Muscle of leg (tissue), 11 donors: Measurements from ENCODE around the gene BRD2. TPM values are rescaled to one million over a fixed set of nuclear protein-coding genes. Genes with fewer than 3 reads are reported as not detected.

ENCODE experiments used
- DNase-seq: peaks from one replicate; pipeline ENCODE4 v3.0.0; 2013
- H3K27ac ChIP-seq: one replicate; pipeline ENCODE4 v1.5.1; 2013; ENCODE audit warnings: mild to moderate bottlenecking, low read length, control low read depth
- H3K27me3 ChIP-seq: one replicate; pipeline ENCODE4 v1.6.1; 2013; ENCODE audit warnings: low read length; ENCODE audit not compliant: control insufficient read depth, insufficient read depth
- H3K36me3 ChIP-seq: one replicate; pipeline ENCODE4 v1.6.1; 2013; ENCODE audit warnings: low read length; ENCODE audit not compliant: control insufficient read depth, insufficient read depth
- H3K4me1 ChIP-seq: one replicate; pipeline ENCODE4 v1.6.1; 2013; ENCODE audit warnings: low read length; ENCODE audit not compliant: control insufficient read depth, insufficient read depth
- H3K4me3 ChIP-seq: one replicate; pipeline ENCODE4 v1.5.1; 2013; ENCODE audit warnings: low read length, control low read depth
- H3K9me3 ChIP-seq: replicated peaks from 2 replicates; pipeline ENCODE4 v1.6.1; 2013; ENCODE audit warnings: low read depth, low read length; ENCODE audit not compliant: control insufficient read depth
- WGBS: methylation state at CpG from one replicate; pipeline ENCODE4 v1.1.5; 2013; ENCODE audit warnings: missing lambda C conversion rate; ENCODE audit not compliant: insufficient coverage; 5-methylcytosine and 5-hydroxymethylcytosine counted together
- polyA plus RNA-seq, 8 donors: library from polyadenylated mRNA; unstranded; fragments of 120-200 nt; gene quantifications; one replicate each; pipeline versions ENCODE4 v1.2.1 to v1.2.3, GENCODE V29; 2013; ENCODE audit warnings: inconsistent platforms in 1 of 8, low replicate concordance in 1 of 8; ENCODE audit not compliant: insufficient read length in 8 of 8, insufficient read depth in 1 of 8
- total RNA-seq: library from RNA; stranded (reverse); fragments of 120-200 nt; gene quantifications from one replicate; pipeline ENCODE4 v1.2.4, GENCODE V29; 2013

The BRD2 gene
- total and polyA plus RNA-seq, 9 donors, result 86.8 to 169 (median 161) TPM

DNA sequence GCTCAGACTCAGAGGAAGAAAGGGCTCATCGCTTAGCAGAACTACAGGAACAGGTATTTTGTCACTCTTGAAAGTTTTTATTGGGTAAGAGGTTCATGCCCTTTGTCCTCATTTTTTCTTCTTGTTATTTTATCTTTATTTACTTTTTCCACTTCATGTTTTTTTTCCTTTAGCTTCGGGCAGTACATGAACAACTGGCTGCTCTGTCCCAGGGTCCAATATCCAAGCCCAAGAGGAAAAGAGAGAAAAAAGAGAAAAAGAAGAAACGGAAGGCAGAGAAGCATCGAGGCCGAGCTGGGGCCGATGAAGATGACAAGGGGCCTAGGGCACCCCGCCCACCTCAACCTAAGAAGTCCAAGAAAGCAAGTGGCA lies 9.5 kb downstream of the BRD2 start:
- Histone ChIP-seq H3K9me3 (no peaks in the 10 kb centered on the region), H3K36me3 (peaks cover 87% of the 10 kb centered on the region), H3K4me1 (peaks cover 11% of the 10 kb centered on the region), H3K4me3 (no peak overlapping the region), H3K27me3 (no peaks in the 10 kb centered on the region), H3K27ac (no peak overlapping the region)
- WGBS, result 82% methylated on average over 4 of the region's 7 CpGs
- DNase-seq, result no peak

DNA sequence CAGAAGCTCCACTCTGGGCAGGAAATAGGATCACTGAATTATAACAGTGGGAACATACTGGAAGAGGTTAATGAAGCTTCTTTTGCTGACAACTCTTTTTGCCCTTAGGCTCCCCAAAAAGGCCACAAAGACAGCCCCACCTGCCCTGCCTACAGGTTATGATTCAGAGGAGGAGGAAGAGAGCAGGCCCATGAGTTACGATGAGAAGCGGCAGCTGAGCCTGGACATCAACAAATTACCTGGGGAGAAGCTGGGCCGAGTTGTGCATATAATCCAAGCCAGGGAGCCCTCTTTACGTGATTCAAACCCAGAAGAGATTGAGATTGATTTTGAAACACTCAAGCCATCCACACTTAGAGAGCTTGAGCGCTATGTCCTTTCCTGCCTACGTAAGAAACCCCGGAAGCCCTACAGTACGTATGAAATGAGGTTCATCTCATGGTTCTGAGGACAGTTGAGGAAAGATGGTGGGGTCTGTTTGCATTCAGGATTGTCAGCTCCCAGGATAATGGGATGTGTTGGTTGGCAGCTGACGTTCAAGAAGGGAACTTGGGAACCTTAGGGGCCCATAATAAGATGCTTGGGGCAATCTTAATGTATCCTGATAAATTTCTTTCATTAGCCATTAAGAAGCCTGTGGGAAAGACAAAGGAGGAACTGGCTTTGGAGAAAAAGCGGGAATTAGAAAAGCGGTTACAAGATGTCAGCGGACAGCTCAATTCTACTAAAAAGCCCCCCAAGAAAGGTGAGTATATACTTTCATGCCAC lies 11.5 kb downstream of the BRD2 start:
- WGBS, result 83% methylated on average over 5 of the region's 12 CpGs
- Histone ChIP-seq H3K36me3 (peaks cover 67% of the 10 kb centered on the region), H3K4me1 (peaks cover 3% of the 10 kb centered on the region), H3K4me3 (no peak overlapping the region), H3K27ac (no peak overlapping the region), H3K27me3 (no peaks in the 10 kb centered on the region), H3K9me3 (no peaks in the 10 kb centered on the region)
- no peak for DNase-seq

DNA sequence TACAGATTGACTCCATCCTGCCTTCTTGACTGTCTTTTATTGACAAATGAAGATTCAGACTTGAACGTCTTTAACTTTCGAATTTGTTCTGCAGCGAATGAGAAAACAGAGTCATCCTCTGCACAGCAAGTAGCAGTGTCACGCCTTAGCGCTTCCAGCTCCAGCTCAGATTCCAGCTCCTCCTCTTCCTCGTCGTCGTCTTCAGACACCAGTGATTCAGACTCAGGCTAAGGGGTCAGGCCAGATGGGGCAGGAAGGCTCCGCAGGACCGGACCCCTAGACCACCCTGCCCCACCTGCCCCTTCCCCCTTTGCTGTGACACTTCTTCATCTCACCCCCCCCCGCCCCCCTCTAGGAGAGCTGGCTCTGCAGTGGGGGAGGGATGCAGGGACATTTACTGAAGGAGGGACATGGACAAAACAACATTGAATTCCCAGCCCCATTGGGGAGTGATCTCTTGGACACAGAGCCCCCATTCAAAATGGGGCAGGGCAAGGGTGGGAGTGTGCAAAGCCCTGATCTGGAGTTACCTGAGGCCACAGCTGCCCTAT lies 12.2 kb downstream of the BRD2 start:
- Histone ChIP-seq H3K4me3 (no peak overlapping the region), H3K9me3 (no peaks in the 10 kb centered on the region), H3K27ac (no peak overlapping the region), H3K36me3 (peaks cover 61% of the 10 kb centered on the region), H3K27me3 (no peaks in the 10 kb centered on the region), H3K4me1 (no peaks in the 10 kb centered on the region)
- WGBS, result 66% methylated on average over 7 of the region's 11 CpGs
- no peak for DNase-seq

DNA sequence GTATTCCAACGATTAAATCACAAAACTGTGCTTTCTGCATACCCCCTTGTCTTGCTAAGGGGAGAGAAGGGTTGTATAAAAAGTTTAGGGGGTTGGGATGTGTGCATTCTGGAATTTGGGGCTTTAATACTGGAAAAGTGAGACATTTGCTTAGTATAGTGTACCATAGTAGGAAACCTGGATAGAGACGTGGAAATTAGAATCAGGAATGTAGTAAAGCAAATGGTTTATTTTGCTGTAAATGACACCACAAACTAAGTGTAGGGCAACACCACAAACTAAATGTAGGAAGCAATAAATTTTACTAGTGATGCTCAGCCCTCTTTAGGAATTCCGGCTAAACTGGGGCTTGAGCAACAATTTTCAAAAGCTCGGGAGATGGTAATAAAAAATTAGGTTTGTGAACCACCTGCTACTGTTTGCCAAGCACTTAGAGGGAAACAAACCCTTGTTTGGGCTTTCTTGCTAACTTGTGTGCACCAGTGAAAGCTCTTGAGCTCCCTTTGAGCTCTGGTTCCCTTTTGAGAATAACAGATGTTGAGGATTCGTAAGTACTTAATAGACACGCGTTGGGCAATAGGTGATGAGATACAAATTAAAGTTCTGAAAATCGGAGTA lies 13.8 kb downstream of the BRD2 start:
- DNase-seq, result no peak
- Histone ChIP-seq H3K36me3 (peaks cover 45% of the 10 kb centered on the region), H3K4me3 (no peak overlapping the region), H3K27ac (peak overlapping the region; percentile 31), H3K4me1 (no peaks in the 10 kb centered on the region), H3K9me3 (no peaks in the 10 kb centered on the region), H3K27me3 (no peaks in the 10 kb centered on the region)
- 22% methylated on average over 4 of the region's 8 CpGs for WGBS

DNA sequence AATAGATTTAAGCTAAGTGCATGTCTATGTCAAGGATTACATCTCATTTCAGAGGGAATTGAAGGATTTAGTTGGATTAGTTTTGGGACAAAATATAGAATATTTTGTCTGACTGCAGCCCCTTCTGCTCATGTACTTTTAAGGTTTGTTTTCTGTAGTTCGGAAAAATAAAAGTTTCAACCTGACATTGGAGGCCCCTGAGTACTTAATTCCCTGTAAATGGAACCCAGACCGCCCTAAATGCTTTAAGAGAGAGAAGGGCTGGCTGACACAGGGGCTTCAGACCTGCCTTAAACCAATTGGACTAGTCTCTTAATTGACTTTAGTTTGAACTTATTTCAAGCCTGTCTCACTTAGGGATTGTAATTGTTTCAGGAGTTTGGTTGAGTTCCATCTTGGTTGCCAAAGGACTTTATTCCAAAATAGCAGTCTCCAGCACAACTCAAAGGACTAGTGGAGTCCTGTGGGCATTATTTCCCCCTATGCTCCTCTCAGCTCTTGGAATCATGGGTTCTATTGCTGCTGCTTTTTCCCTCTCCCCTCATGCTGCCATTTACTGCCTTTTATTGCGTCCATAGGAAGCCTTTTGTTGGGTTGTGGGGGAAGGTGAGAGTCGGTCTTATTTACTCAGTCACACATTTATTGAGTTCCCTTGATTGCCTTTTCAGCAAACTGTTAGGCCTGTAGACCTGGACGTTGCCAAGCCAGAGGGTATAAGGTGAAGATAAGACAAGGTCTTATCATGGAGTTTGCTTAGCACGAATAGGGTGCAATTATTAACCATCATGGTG lies 14.5 kb downstream of the BRD2 start:
- no peak overlapping the region for H3K27ac ChIP-seq

DNA sequence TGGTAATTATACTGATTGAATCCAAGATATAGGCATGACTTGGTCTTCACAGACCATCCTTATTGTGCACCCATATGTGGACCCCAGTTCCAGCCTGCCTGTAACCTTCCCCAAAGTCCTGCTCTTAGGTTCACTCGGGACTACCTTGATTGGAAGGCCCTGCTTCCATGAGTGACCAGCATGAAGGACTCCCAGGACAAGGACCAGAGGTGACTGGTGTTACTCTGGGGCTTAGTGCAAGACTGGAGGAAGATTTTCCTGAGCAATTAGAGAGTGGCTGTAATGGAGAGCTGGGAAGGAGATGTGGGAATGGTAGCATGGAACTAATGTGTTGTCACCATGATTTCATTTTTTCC lies 15.1 kb downstream of the BRD2 start:
- no CpG with 5 or more reads among the region's 1 CpG for WGBS
- Histone ChIP-seq H3K4me3 (no peak overlapping the region), H3K9me3 (no peaks in the 10 kb centered on the region), H3K36me3 (peaks cover 32% of the 10 kb centered on the region), H3K27me3 (no peaks in the 10 kb centered on the region), H3K27ac (no peak overlapping the region), H3K4me1 (no peaks in the 10 kb centered on the region)
- no peak for DNase-seq

More for the DNA sequence above, 14.5 kb downstream of the BRD2 start:
- no peak for DNase-seq
- no peaks in the 10 kb centered on the region for H3K9me3 ChIP-seq
- 43% methylated on average over 1 of the region's 6 CpGs for WGBS
- no peaks in the 10 kb centered on the region for H3K4me1 ChIP-seq
- no peak overlapping the region for H3K4me3 ChIP-seq
- H3K36me3 ChIP-seq, result peaks cover 38% of the 10 kb centered on the region
- H3K27me3 ChIP-seq, result no peaks in the 10 kb centered on the region

DNA sequence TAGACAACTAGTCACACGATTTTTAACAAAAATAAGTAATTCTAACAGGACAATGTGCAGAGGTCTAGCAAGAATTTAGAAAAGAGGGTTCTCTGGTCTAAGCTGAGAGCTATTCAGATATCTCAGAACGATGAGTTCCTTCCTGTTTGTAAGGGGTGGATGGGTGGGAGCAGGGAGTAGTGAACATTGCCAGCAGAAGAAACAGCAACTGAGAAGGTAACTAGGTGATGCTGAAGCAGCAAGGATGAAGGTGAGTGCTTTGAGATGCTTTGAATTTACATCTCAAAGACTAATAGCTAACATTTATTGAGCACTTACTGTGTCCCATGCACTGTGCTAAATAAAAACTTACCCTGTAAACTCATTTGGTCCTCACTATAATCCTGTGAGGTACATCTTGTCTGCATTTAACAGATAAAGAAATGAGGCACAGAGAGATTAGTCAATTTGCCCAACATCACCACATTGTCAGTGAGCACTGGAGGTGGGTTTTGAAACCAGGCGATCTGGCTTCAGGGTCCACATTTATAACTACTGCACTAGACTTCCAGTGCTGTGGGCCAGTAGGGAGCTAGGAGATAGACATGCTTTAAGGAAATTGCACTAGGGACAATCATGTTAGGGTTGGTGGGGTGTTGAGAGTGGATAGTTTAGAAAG lies 15.7 kb downstream of the BRD2 start:
- Histone ChIP-seq H3K9me3 (no peaks in the 10 kb centered on the region), H3K27me3 (no peaks in the 10 kb centered on the region), H3K27ac (no peak overlapping the region), H3K4me3 (no peak overlapping the region), H3K4me1 (no peaks in the 10 kb centered on the region), H3K36me3 (peaks cover 26% of the 10 kb centered on the region)
- WGBS, result 67% methylated on average over 1 of the region's 3 CpGs
- no peak for DNase-seq

DNA sequence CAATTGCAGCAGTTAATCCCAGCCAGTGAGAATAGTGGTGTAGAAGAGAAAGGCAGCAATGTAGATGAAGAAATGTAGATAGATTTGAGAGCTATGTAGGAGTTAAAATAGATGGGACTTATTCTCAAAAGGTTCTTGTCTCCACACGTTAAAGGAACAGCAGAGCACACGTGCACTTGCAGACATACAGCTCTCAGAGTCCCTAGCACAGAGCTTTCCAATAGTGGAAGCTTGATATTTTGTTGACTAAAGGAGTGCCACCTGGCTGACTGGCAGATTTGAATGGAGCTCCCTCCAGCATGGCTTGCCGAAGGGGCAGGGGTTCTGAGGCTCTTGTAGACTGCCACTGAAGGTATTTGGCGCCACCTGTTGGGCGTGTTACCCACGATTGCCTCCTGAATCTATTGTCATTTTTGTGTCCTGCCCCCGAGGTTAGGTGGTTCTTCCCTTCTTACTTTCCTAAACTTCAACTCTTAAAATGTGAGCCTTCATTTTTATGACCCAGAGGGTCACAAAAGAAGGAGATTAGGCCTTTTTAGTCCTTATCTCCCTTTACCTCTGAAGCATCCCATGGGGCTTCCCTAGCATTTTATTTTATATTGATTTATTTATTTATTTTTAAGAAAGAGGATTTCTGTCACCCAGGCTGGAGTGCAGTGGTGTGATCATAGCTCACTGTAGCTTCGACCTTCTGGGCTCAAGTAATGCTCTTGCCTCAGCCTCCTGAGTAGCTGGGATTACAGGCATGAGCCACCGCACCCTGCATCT lies 16.4 kb downstream of the BRD2 start:
- H3K27ac ChIP-seq, result no peak overlapping the region
- no peaks in the 10 kb centered on the region for H3K27me3 ChIP-seq
- 20% methylated on average over 5 of the region's 9 CpGs for WGBS
- no peaks in the 10 kb centered on the region for H3K9me3 ChIP-seq
- H3K36me3 ChIP-seq, result peaks cover 19% of the 10 kb centered on the region
- DNase-seq, result peak; percentile 89
- H3K4me3 ChIP-seq, result no peak overlapping the region
- no peaks in the 10 kb centered on the region for H3K4me1 ChIP-seq

DNA sequence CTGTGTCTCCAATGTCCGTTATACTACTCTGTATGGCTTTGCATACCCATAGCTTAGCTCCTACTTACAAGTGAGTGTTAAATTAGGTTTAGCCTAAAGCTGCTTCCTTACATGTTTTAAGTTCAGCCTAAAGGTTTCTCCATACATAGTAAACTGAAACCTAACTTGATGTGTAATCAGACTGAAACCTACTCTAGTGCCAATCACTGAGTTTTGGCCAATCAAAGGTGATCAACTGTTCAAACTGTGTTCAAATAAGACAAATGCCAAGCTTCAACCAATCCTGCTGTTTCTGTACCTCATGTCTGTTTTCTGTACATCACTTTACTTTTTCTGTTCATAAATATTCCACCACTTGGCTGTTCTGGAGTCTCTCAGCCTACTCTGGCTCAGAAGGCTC lies 21.0 kb downstream of the BRD2 start:
- no peaks in the 10 kb centered on the region for H3K9me3 ChIP-seq
- peaks cover 4% of the 10 kb centered on the region for H3K27me3 ChIP-seq
- WGBS, result no CpG with 5 or more reads among the region's 1 CpG
- H3K4me3 ChIP-seq, result no peak overlapping the region
- H3K27ac ChIP-seq, result no peak overlapping the region
- H3K4me1 ChIP-seq, result no peaks in the 10 kb centered on the region
- H3K36me3 ChIP-seq, result no peaks in the 10 kb centered on the region
- DNase-seq, result no peak
